Panc1 (cell line): ENCODE measurements around the gene WNT2. TPM values are rescaled to one million over a fixed set of nuclear protein-coding genes. Genes with fewer than 3 reads are reported as not detected.

Experiments used
- ATAC-seq: fragments of 200-7000 bp; cut with Tn5 transposase; 2 replicates; pipeline ENCODE4 v1.9.1; 2020; ENCODE audit warnings: mild to moderate bottlenecking, moderate library complexity
- BruUV-seq: library from RNA; stranded (reverse); fragments of 400-500 nt; replicated peaks from 2 replicates; lab custom pipeline; 2021; lab: Mats Ljungman, UMichigan
- CTCF ChIA-PET: fragments of 300-600 bp; sonication (Branson Sonifier 250); formaldehyde crosslinking; loops from one replicate; lab custom pipeline; 2022; ENCODE audit warnings: antibody characterized with exemption; lab: Charles Lee
- POLR2A ChIA-PET: fragments of 300-600 bp; sonication (Branson Sonifier 250); formaldehyde crosslinking; loops from one replicate; lab custom pipeline; 2022; ENCODE audit warnings: antibody characterized with exemption; lab: Charles Lee
- DNase-seq: peaks from one replicate; pipeline ENCODE4 v3.0.0-alpha.2; 2010; ENCODE audit warnings: low read depth, low spot score
- H3K27ac ChIP-seq: 2 replicates; pipeline ENCODE4 v1.5.1; 2011; ENCODE audit warnings: mild to moderate bottlenecking, low read length, inconsistent platforms
- H3K27me3 ChIP-seq: fragments of 200-500 bp; sonication (Bioruptor generic); 2 replicates; pipeline ENCODE4 v1.6.0; 2014; ENCODE audit warnings: low read length, inconsistent platforms; ENCODE audit not compliant: control insufficient read depth, insufficient read depth
- H3K36me3 ChIP-seq: fragments of 200-500 bp; sonication (Bioruptor generic); 2 replicates; pipeline ENCODE4 v1.5.1; 2014; ENCODE audit warnings: inconsistent platforms, mild to moderate bottlenecking, low read length, moderate library complexity; ENCODE audit not compliant: control insufficient read depth, insufficient read depth
- H3K4me1 ChIP-seq: 2 replicates; pipeline ENCODE4 v1.5.1; 2011; ENCODE audit warnings: inconsistent platforms, mild to moderate bottlenecking, low read length, moderate library complexity; ENCODE audit not compliant: control insufficient read depth, insufficient read depth
- H3K4me3 ChIP-seq, 2 experiments: 2 replicates each; pipeline ENCODE4 v1.5.1; 2011 to 2012; ENCODE audit warnings: low read depth in 2 of 2, low read length in 2 of 2, mild to moderate bottlenecking in 2 of 2, inconsistent platforms in 1 of 2, moderate library complexity in 1 of 2
- H3K9me3 ChIP-seq: fragments of 200-500 bp; sonication (Bioruptor generic); 2 replicates; pipeline ENCODE4 v1.5.1; 2014; ENCODE audit warnings: low read depth, mild to moderate bottlenecking, inconsistent platforms, low read length, moderate library complexity; ENCODE audit not compliant: control insufficient read depth, insufficient read depth
- CTCF ChIP-seq: fragments of 450-650 bp; IDR thresholded peaks from 2 replicates; pipeline ENCODE4 v1.5.1; 2017; ENCODE audit warnings: mild to moderate bottlenecking
- POLR2AphosphoS5 ChIP-seq: IDR thresholded peaks from 2 replicates; pipeline ENCODE4 v1.6.1; 2012; ENCODE audit warnings: mild to moderate bottlenecking, low read depth, low read length, moderate library complexity
- REST ChIP-seq, 2 experiments: IDR thresholded peaks; 2 replicates each; pipeline ENCODE4 v1.6.1; 2011 to 2012; ENCODE audit warnings: low read depth in 2 of 2, control low read depth in 1 of 2, low read length in 1 of 2, mild to moderate bottlenecking in 1 of 2, moderate library complexity in 1 of 2; ENCODE audit not compliant: insufficient read depth in 1 of 2
- SIN3A ChIP-seq: IDR thresholded peaks from 2 replicates; pipeline ENCODE4 v1.6.1; 2012; ENCODE audit warnings: low read depth, mild to moderate bottlenecking, low read length, moderate library complexity, borderline replicate concordance; ENCODE audit not compliant: insufficient read depth
- TCF7L2 ChIP-seq: IDR thresholded peaks from 2 replicates; pipeline ENCODE4 v1.6.1; 2011; ENCODE audit warnings: mild to moderate bottlenecking, low read depth, low read length, inconsistent platforms
- in situ Hi-C: cut with HindIII; loops from 2 replicates; pipeline ENCODE4 v1.10.0; 2016; ENCODE audit warnings: low sequenced_read_pairs, low pct_unique_long_range_greater_than_20kb
- intact Hi-C: fragments of 100-400 bp; cut with micrococcal nuclease; formaldehyde crosslinking; loops from one replicate; pipeline ENCODE4 v1.10.0; 2022; ENCODE audit not compliant: unreplicated experiment
- total RNA-seq: library from RNA; stranded (reverse); gene quantifications from one replicate; pipeline ENCODE4 v1.2.1, GENCODE V29; 2021; ENCODE audit not compliant: unreplicated experiment

WNT2 gene
- total RNA-seq, 1 experiment from 2014 or later = not detected

DNA sequence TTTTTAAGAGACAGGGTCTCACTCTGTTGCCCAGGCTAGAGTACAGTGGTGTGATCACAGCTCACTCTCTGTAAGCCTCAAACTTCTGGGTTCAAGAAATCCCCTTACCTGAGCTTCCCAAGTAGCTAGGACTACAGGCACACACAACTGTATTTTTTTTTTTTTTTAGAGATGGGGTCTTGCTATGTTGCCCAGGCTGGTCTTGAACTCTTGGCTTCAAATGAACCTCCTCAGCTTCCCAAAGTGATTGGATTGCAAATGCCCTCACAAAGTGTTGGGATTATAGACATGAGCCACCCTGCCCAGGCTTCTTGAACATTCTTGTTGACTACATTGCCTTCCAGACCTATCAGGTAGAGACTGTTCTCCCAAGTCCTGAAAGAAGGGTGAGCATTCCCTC lies 72.6 kb downstream of the WNT2 start:
- in situ Hi-C loops = no loop called here
- Histone ChIP-seq H3K4me3 (no peak overlapping the region), H3K9me3 (no peaks in the 10 kb centered on the region), H3K27ac (no peak overlapping the region), H3K27me3 (no peaks in the 10 kb centered on the region; the same call in 1 of the 2 replicates), H3K36me3 (no peaks in the 10 kb centered on the region), H3K4me1 (no peaks in the 10 kb centered on the region)
- no TSS peak for BruUV-seq
- TF ChIP-seq SIN3A = no peak
- TF ChIP-seq CTCF = no peak
- TF ChIP-seq POLR2AphosphoS5 = no peak
- ATAC-seq (no peak), DNase-seq (no peak)
- POLR2A ChIA-PET = no interaction called here
- intact Hi-C loops = no loop called here
- CTCF ChIA-PET = no interaction called here

DNA sequence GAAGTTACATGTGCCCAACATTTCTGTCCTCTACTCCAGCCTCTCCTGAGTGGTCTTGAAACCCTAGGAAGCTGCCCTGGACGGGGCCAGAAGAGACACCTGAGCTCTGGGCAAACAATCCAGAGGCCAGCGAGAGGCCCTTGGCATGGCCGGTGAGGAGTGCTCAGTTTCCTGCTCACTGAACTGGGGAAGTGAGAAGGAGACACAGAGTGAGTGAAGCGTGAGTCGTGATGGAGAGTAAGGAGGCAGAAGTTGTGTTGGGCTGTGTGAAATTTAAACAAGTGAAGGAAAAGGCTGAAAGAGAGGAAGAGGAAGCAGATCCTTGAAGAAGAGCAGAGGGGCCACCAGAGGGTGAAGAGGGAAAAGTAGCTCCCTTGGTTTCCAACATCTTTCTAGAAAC lies 73.2 kb downstream of the WNT2 start:
- DNase-seq (no peak), ATAC-seq (no peak)
- CTCF ChIA-PET = no interaction called here
- H3K36me3 ChIP-seq = no peaks in the 10 kb centered on the region
- POLR2A ChIA-PET = no interaction called here
- no peaks in the 10 kb centered on the region for H3K9me3 ChIP-seq
- in situ Hi-C loops = no loop called here
- no peaks in the 10 kb centered on the region for H3K4me1 ChIP-seq
- no peaks in the 10 kb centered on the region; the same call in 1 of the 2 replicates for H3K27me3 ChIP-seq
- H3K27ac ChIP-seq = no peak overlapping the region
- no peak overlapping the region for H3K4me3 ChIP-seq
- BruUV-seq = no TSS peak
- intact Hi-C loops = no loop called here
- TF ChIP-seq REST (IDR thresholded peaks at IDR 0.05; ENCODE audit: insufficient read depth in 1 of 2, low read depth in 2 of 2, low read length in 1 of 2) (no peak), CTCF (no peak), POLR2AphosphoS5 (no peak), TCF7L2 (no peak), SIN3A (no peak)

DNA sequence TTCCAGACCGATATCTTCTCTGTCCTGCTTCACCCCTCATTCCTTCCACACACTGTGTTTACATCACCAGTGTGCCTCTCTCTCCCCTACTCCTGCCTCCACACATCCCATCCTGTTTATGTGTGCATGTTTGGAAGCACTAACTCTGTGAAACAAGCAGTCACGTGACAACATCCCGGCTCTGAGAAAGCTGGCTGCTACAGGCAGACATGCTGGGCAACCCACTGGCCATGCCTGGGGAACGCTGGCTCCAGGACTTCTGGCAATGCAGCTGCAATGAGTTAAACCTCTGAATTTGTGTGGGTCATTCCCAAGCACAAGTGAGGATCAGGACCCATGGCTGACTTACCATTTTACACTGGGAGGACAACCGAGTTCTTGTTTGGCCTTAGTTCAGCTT lies 74.0 kb downstream of the WNT2 start:
- ChIA-PET CTCF (no interaction called here), POLR2A (no interaction called here)
- Histone ChIP-seq H3K27me3 (no peaks in the 10 kb centered on the region; the same call in 1 of the 2 replicates), H3K4me3 (no peak overlapping the region), H3K27ac (no peak overlapping the region), H3K36me3 (no peaks in the 10 kb centered on the region), H3K9me3 (no peaks in the 10 kb centered on the region), H3K4me1 (no peaks in the 10 kb centered on the region)
- ATAC-seq (no peak), DNase-seq (no peak)
- intact Hi-C loops (no loop called here), in situ Hi-C loops (no loop called here)
- no peak for TF ChIP-seq POLR2AphosphoS5
- no peak for TF ChIP-seq CTCF
- no peak for TF ChIP-seq TCF7L2
- TF ChIP-seq REST (IDR thresholded peaks at IDR 0.05; ENCODE audit: insufficient read depth in 1 of 2, low read depth in 2 of 2, low read length in 1 of 2) = no peak
- no peak for TF ChIP-seq SIN3A
- no TSS peak for BruUV-seq
